Prostate gland (tissue), 2 donors: Measurements from ENCODE around the gene MTMR4.

Experiments
- POLR2A ChIP-seq: fragments of 450-650 bp; IDR thresholded peaks from one replicate; pipeline ENCODE4 v1.6.1; 2016; ENCODE audit warnings: antibody characterized with exemption, mild to moderate bottlenecking
- TF ChIP-seq, protein P1 (sequence below), 4 experiments: fragments of 200-600 bp in 2 of 4; fragments of 450-650 bp in 2 of 4; sonication (generic) in 2 of 4; IDR thresholded peaks; 1 replicate in 3 of 4; 2 replicates in 1 of 4; pipeline ENCODE4 v1.5.1; 2016 to 2019; ENCODE audit warnings: antibody characterized with exemption in 4 of 4, mild to moderate bottlenecking in 2 of 4, moderate library complexity in 2 of 4

DNA sequence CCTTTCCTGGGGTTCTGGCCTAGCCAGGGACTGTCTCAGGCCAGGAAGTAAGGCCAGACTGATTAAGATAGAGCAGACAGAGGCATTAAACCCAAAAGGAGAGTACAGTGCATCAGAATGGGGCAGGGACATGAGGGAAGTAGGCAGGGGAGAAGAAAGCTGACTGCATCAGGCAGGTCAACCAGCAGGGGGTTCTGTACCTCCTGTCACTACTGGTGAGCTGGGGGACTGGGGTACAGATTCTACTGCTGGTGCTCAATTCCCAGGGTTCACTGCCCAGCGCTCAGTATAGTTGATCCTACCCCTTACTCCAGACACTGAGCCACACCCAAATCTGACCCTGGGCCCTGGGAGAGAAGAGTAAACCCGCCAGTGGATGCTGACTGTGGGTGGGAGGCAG is 12.9 kb upstream of the MTMR4 start:
- TF ChIP-seq, protein P1, sequence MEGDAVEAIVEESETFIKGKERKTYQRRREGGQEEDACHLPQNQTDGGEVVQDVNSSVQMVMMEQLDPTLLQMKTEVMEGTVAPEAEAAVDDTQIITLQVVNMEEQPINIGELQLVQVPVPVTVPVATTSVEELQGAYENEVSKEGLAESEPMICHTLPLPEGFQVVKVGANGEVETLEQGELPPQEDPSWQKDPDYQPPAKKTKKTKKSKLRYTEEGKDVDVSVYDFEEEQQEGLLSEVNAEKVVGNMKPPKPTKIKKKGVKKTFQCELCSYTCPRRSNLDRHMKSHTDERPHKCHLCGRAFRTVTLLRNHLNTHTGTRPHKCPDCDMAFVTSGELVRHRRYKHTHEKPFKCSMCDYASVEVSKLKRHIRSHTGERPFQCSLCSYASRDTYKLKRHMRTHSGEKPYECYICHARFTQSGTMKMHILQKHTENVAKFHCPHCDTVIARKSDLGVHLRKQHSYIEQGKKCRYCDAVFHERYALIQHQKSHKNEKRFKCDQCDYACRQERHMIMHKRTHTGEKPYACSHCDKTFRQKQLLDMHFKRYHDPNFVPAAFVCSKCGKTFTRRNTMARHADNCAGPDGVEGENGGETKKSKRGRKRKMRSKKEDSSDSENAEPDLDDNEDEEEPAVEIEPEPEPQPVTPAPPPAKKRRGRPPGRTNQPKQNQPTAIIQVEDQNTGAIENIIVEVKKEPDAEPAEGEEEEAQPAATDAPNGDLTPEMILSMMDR (IDR thresholded peaks at IDR 0.05), result no peak
- no peak for TF ChIP-seq POLR2A
